ENCODE data around the gene DACT3. TPM values are rescaled to one million over a fixed set of nuclear protein-coding genes. Genes with fewer than 3 reads are reported as not detected.

DACT3 gene
- total RNA-seq, 1 donor from 2014 or later, result 13.8 TPM

GRCh38 chr19:46687438-46688145 lies 26.6 kb upstream of the DACT3 start:
- no peak for TF ChIP-seq POLR2A (IDR thresholded peaks at IDR 0.05)
- no peak for TF ChIP-seq POLR2AphosphoS5 (IDR thresholded peaks at IDR 0.05; ENCODE audit: insufficient read depth in 1 of 2, low read depth in 1 of 2)
- TF ChIP-seq CTCF (IDR thresholded peaks at IDR 0.05), result no peak
- no peak overlapping the region for H3K4me3 ChIP-seq
- H3K36me3 ChIP-seq, result peaks cover 10 to 90% of the 10 kb centered on the region in 2 donors
- H3K4me1 ChIP-seq, result no peaks in the 10 kb centered on the region
- DNase-seq (ENCODE audit: extremely low spot score in 2 of 2), result no peak
- no peaks in the 10 kb centered on the region for H3K9me3 ChIP-seq
- no peak overlapping the region for H3K27ac ChIP-seq
- H3K27me3 ChIP-seq, result no peaks in the 10 kb centered on the region
- intact Hi-C loops (cut with DNase I), result no loop called here

- no peak overlapping the region for H3K27ac ChIP-seq
- intact Hi-C loops (cut with DNase I), result no loop called here
- H3K27me3 ChIP-seq, result no peaks in the 10 kb centered on the region
- TF ChIP-seq CTCF (IDR thresholded peaks at IDR 0.05) (no peak), POLR2A (IDR thresholded peaks at IDR 0.05) (no peak), POLR2AphosphoS5 (IDR thresholded peaks at IDR 0.05; ENCODE audit: insufficient read depth in 1 of 2, low read depth in 1 of 2) (no peak)
- H3K4me3 ChIP-seq, result no peak overlapping the region
- H3K9me3 ChIP-seq, result no peaks in the 10 kb centered on the region
- peaks cover 4 to 89% of the 10 kb centered on the region in 2 donors for H3K36me3 ChIP-seq
- no peaks in the 10 kb centered on the region for H3K4me1 ChIP-seq
- DNase-seq (ENCODE audit: extremely low spot score in 2 of 2), result no peak
Observed at GRCh38 chr19:46685189-46685588, 24.2 kb upstream of the DACT3 start.

GRCh38 chr19:46678110-46678732 lies 17.2 kb upstream of the DACT3 start:
- Histone ChIP-seq H3K4me1 (no peaks in the 10 kb centered on the region), H3K27ac (no peak overlapping the region), H3K27me3 (no peaks in the 10 kb centered on the region), H3K4me3 (no peak overlapping the region), H3K9me3 (no peaks in the 10 kb centered on the region), H3K36me3 (peaks cover 0 to 90% of the 10 kb centered on the region in 2 donors)
- DNase-seq (ENCODE audit: extremely low spot score in 2 of 2), result no peak
- intact Hi-C loops (cut with DNase I), result loop anchor here (5.0 kb wide), 1 partner anchor 196 kb away; no protein-coding TSS in a partner anchor
- TF ChIP-seq POLR2AphosphoS5 (IDR thresholded peaks at IDR 0.05; ENCODE audit: insufficient read depth in 1 of 2, low read depth in 1 of 2) (no peak), CTCF (IDR thresholded peaks at IDR 0.05) (no peak), POLR2A (IDR thresholded peaks at IDR 0.05) (no peak)

GRCh38 chr19:46674416-46675178 lies 13.6 kb upstream of the DACT3 start:
- no peak overlapping the region for H3K4me3 ChIP-seq
- H3K4me1 ChIP-seq, result no peaks in the 10 kb centered on the region
- TF ChIP-seq POLR2A (IDR thresholded peaks at IDR 0.05), result no peak
- TF ChIP-seq CTCF (IDR thresholded peaks at IDR 0.05), result no peak
- TF ChIP-seq POLR2AphosphoS5 (IDR thresholded peaks at IDR 0.05; ENCODE audit: insufficient read depth in 1 of 2, low read depth in 1 of 2), result no peak
- peaks cover 0 to 60% of the 10 kb centered on the region in 2 donors for H3K36me3 ChIP-seq
- no peaks in the 10 kb centered on the region for H3K27me3 ChIP-seq
- intact Hi-C loops (cut with DNase I), result loop anchor here (5.0 kb wide), 1 partner anchor 192 kb away; no protein-coding TSS in a partner anchor
- DNase-seq (ENCODE audit: extremely low spot score in 2 of 2), result no peak
- no peaks in the 10 kb centered on the region for H3K9me3 ChIP-seq
- no peak overlapping the region for H3K27ac ChIP-seq
